GM12875 (cell line): ENCODE results near the gene PTBP2.

Source experiments
- H3K4me3 ChIP-seq: one replicate; pipeline ENCODE4 v1.5.1; 2011; ENCODE audit warnings: low read depth, low read length, control low read depth
- TF ChIP-seq, protein P1 (sequence below): IDR thresholded peaks from 2 replicates; pipeline ENCODE4 v1.5.1; 2011; ENCODE audit warnings: low read depth, mild to moderate bottlenecking, control low read depth, inconsistent platforms, low read length, moderate library complexity, borderline replicate concordance; ENCODE audit not compliant: insufficient read depth

Gene PTBP2

DNA sequence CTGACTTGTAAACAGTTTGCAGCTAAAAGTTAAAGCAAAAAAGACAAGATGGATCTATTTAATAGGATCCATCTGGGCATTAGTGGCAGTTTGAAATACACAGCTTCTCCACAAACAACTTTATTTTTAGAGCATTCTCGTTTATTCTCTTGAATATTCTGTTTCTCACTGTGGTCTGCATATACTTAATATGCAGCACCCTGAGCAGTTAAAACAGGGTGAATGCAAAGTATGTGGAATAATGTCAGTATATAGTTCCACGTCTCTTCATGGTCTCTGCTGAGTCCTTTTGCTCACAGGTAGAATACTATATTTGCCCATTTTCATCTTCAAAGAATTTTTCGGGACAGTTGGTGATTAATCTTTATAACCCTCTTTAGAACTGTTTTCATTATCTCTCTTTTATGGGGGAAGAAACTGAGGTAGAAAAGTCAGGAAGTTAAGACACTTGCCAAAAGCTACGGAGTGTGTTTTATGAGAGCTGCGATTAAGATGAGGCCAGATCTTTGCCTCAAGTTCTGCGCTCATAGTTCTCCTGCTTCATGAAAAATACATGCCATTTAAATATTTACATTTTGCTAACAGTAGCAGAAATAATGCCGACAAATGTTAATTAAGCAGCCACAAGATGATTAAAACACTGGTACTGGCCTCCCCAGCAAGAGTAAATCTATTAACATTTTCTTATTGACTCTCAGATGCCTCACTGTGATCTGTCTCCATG, 115.6 kb downstream of the PTBP2 start:
- TF ChIP-seq, protein P1, sequence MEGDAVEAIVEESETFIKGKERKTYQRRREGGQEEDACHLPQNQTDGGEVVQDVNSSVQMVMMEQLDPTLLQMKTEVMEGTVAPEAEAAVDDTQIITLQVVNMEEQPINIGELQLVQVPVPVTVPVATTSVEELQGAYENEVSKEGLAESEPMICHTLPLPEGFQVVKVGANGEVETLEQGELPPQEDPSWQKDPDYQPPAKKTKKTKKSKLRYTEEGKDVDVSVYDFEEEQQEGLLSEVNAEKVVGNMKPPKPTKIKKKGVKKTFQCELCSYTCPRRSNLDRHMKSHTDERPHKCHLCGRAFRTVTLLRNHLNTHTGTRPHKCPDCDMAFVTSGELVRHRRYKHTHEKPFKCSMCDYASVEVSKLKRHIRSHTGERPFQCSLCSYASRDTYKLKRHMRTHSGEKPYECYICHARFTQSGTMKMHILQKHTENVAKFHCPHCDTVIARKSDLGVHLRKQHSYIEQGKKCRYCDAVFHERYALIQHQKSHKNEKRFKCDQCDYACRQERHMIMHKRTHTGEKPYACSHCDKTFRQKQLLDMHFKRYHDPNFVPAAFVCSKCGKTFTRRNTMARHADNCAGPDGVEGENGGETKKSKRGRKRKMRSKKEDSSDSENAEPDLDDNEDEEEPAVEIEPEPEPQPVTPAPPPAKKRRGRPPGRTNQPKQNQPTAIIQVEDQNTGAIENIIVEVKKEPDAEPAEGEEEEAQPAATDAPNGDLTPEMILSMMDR, result no peak
- H3K4me3 ChIP-seq, result no peak overlapping the region

DNA sequence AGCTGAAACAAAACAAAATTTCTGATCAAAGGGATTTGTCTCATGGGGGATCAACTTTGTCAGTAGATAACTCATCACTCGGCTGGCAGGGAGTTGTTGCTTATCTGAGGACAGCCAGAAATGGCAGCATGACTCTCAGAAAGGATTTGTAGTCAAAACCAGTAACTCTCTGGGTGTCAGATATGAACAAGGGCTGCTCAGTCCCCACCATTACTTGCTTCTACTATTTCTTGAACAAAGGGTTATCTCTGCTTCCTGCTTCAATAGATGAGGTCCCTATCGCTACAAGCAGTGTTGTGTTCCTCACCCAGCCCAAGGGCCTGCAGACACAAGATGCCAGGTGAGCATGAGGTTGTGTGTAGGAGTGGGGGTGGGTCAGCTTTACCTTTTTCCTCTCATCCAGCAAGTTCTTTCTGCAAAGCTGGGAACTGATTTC, 116.2 kb downstream of the PTBP2 start:
- no peak overlapping the region for H3K4me3 ChIP-seq
- TF ChIP-seq, protein P1, result no peak

DNA sequence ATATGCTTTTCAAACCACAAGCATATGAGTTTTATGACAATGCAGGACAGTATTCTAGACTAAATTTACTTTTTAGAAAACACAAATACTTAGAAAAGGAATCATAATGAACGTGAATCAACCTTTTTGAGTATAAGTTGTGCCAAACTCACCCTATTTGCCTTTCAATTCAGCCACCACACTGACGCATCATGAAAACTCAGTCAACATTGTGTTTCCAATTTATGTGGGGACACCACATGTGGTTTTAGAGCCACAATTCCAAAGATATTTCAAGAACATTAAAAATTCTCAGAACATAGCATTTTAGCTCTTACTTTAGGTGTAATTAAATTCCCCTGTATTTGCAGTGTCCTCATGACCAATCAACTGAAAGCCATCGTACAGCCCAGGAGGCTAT, 118.8 kb downstream of the PTBP2 start:
- H3K4me3 ChIP-seq, result no peak overlapping the region
- TF ChIP-seq, protein P1, result no peak

DNA sequence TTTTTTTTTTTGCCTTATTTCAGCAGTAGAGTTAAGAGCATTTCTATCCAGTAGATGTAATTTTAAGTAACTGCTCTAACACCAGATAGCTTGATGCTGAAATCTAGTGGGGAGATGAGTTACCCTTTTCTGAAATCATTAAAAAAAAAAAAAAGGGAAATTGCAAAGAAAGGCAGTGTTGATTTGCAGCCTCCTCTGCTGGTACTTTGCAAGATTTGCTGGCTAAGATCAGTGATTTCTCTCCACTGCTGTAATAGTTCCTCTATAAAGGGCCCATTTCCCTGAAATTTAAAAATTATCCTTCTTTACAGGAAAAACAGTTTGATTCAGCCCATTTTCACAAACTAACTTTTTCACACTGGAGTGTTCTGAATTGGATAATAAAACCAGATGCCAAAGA, 120.6 kb downstream of the PTBP2 start:
- TF ChIP-seq, protein P1, result no peak
- H3K4me3 ChIP-seq, result no peak overlapping the region

DNA sequence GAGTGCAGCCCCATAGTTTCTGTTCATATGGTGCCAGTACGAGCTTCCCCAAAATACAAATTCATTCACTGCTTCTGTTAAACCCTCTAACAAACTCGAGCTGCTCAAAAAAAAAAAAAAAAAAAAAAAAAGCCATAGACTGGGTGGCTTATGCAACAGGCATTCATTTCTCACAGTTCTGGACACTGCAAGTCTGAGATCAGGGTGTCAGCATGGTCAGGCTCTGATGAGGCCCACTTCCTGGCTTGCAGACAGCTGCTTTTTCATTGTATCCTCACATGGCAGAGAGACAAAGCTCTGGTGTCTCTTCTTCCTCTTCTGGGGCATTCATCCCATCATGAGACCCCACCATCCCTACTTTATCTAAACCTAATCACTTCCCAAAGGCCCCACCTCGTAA, 121.6 kb downstream of the PTBP2 start:
- H3K4me3 ChIP-seq, result no peak overlapping the region
- TF ChIP-seq, protein P1, result no peak

DNA sequence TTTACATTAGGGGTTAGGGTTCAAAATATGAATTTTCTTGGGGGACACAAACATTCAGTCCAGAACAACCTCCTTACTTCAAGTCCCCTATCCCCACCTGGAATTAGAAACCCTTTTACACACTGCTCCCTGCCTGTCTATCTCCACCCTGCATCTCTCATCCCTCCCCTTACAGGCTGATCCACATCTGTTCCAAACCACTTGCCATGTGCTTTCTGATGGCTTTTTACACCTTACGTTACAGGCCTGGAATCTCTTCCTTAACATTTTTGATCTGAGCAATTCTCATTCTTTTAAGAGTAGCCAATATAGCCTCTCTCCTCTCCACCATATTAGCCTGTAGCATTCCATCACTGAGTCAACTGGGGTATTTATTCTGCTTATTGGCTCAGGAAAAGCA, 122.0 kb downstream of the PTBP2 start:
- no peak overlapping the region for H3K4me3 ChIP-seq
- TF ChIP-seq, protein P1, result no peak

DNA sequence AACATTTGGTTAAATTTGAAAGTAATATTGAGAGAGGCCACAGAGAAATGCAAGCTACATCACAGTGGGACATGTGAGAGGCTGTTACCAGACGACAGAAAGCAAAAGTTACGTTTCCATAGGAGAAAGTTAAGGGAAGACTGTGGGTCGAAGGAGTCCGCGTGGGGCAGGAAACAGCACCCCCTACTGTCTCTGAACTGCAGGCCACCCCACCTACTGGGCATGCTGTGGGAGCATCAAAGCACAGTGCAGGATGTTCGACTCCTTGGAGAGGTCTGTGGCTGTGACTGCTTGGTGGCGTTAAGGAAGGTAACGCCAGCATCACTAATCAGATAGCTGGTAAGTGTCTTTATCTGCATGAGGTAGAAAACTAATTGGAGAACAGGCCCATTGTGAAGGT, 123.9 kb downstream of the PTBP2 start:
- TF ChIP-seq, protein P1, result peak; percentile 84
- no peak overlapping the region for H3K4me3 ChIP-seq
